ENCODE results near the gene CDK2.

Gene CDK2

DNA sequence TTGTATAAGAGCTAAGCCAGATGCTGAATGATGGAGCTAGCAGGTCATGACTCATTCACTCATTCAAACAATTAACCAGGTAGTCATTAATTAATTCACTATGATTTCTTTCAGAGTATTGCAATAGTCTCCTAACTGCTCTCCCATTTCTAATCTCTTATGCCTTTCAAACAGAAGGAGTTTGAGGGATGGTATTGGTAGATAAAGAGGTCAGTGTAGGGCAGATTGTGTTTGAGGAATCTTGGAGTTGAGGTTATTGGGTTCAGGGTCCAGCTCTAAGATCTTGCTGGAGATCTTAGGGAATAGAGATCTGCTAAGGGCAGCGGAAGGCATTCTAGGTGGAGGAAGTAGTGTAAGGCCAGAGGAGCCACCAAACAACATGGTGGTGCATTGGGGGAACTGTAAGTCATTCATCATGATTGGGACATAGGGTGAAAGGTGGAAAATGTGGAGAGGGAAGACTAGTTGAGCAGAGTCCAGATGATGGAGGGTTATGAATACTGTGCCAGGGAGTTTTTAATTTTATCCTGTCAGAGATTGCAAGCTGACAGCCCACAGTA lies 24.0 kb upstream of the CDK2 start:
- DNase-seq (ENCODE audit: low read depth in 1 of 2, low spot score in 1 of 2) = no peak
- in situ Hi-C loops (cut with HindIII; ENCODE audit: low pct_unique_long_range_greater_than_20kb, low sequenced_read_pairs) = no loop called here
- TF ChIP-seq JUND (IDR thresholded peaks at IDR 0.05; ENCODE audit: low read depth) = no peak

DNA sequence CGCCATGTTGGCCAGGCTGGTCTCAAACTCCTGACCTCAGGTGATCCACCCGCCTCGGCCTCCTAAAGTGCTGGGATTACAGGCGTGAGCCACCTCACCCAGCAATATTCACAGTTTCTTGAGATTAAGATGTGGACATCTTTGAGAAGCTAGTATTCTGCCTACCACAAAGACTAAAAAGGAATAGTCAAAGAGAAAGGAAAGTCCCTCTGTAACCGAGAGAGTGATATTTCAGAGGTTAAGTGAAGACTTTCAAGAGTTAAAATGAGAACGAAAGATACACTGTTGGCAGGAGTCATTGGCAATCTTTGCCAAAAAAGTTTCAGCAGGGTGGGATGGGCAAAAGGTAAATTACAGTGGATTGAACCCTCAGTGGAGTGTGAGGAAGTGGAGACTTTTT lies 20.1 kb upstream of the CDK2 start:
- no peak for TF ChIP-seq JUND (IDR thresholded peaks at IDR 0.05; ENCODE audit: low read depth)
- no peak for DNase-seq (ENCODE audit: low read depth in 1 of 2, low spot score in 1 of 2)
- in situ Hi-C loops (cut with HindIII; ENCODE audit: low pct_unique_long_range_greater_than_20kb, low sequenced_read_pairs) = no loop called here

- TF ChIP-seq JUND (IDR thresholded peaks at IDR 0.05; ENCODE audit: low read depth) = no peak
- no peak for DNase-seq (ENCODE audit: low read depth in 1 of 2, low spot score in 1 of 2)
- in situ Hi-C loops (cut with HindIII; ENCODE audit: low pct_unique_long_range_greater_than_20kb, low sequenced_read_pairs) = no loop called here
Measured at GRCh38 chr12:55955344-55955743, 11.3 kb upstream of the CDK2 start.

DNA sequence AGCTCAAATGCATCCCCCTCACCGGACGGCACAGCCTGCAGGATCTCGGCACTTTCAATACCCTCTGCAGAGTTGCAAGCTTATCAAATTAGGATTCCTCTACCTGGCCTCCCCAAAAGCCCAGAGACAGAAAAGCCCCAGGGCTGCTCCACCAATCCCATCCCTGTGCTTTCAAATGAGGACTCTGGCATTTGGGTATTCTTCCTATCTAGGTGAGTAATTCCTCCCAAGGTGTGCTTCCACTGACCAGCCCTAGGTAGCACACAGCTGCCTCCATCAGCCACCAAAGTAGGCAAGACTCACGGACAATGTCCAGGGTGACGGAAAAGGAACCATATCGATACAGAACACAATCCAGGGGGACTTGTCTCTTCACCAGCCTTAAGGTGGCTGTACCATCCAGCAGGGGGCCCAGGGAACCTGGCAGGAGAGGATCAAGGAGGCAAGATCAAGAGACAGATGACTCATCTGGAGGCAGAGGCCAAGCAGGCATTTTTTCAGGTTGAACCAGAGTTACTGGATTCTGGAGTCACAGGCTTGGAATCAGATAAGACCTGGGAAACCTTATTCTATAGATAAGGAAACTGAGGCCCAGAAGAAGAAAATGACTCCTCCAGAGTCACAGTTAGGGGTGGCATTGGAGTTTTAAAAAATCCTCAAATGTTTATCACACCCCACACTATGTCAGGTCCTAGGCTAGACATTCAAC lies 10.7 kb upstream of the CDK2 start:
- in situ Hi-C loops (cut with HindIII; ENCODE audit: low pct_unique_long_range_greater_than_20kb, low sequenced_read_pairs) = no loop called here
- DNase-seq (ENCODE audit: low read depth in 1 of 2, low spot score in 1 of 2) = peak in 1 of 2 experiments; percentile 85
- peak; percentile 75; the same call in 1 of the 2 replicates for TF ChIP-seq JUND (IDR thresholded peaks at IDR 0.05; ENCODE audit: low read depth)

GRCh38 chr12:55957106-55957859 lies 9.3 kb upstream of the CDK2 start:
- DNase-seq (ENCODE audit: low read depth in 1 of 2, low spot score in 1 of 2) = peak in 1 of 2 experiments; percentile 78
- in situ Hi-C loops (cut with HindIII; ENCODE audit: low pct_unique_long_range_greater_than_20kb, low sequenced_read_pairs) = no loop called here
- no peak for TF ChIP-seq JUND (IDR thresholded peaks at IDR 0.05; ENCODE audit: low read depth)

- no peak for TF ChIP-seq JUND (IDR thresholded peaks at IDR 0.05; ENCODE audit: low read depth)
- in situ Hi-C loops (cut with HindIII; ENCODE audit: low pct_unique_long_range_greater_than_20kb, low sequenced_read_pairs) = no loop called here
- DNase-seq (ENCODE audit: low read depth in 1 of 2, low spot score in 1 of 2) = no peak
Measured at GRCh38 chr12:55963760-55964159, 2.9 kb upstream of the CDK2 start.

- no peak for DNase-seq (ENCODE audit: low read depth in 1 of 2, low spot score in 1 of 2)
- in situ Hi-C loops (cut with HindIII; ENCODE audit: low pct_unique_long_range_greater_than_20kb, low sequenced_read_pairs) = no loop called here
- TF ChIP-seq JUND (IDR thresholded peaks at IDR 0.05; ENCODE audit: low read depth) = no peak
Measured at GRCh38 chr12:55965240-55965639, 1.4 kb upstream of the CDK2 start.

DNA sequence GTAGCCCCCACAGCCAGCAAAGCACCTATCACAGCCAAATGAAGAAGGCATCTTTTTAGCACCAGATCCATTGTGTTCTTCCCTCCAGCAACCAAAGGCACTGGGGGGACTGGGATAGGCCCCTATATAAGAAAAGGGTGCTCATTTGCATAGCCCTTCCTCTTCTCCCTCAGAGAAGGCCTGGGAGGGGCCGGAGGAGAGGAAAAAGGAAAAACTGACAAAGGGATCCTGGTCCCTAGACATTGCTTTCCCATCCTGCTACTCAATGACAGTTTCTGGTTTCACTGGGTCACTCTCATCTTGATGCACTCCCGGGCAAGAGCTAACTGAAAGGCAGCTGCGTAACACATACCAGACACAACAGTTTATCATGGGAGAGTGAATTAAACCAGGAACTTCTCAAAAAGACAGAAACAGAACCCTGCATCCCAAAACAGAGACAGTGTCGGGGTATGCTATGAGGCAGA lies 656 bp upstream of the CDK2 start, which contains the start of gene PMEL:
Gene PMEL, minus strand, starts transcription at position 102 of the 467 bp plus-strand sequence. Its CDS starts 31 bp downstream, at position 71.
- in situ Hi-C loops (cut with HindIII; ENCODE audit: low pct_unique_long_range_greater_than_20kb, low sequenced_read_pairs) = no loop called here
- peak in 1 of 2 experiments; percentile 47 for DNase-seq (ENCODE audit: low read depth in 1 of 2, low spot score in 1 of 2)
- no peak for TF ChIP-seq JUND (IDR thresholded peaks at IDR 0.05; ENCODE audit: low read depth)

DNA sequence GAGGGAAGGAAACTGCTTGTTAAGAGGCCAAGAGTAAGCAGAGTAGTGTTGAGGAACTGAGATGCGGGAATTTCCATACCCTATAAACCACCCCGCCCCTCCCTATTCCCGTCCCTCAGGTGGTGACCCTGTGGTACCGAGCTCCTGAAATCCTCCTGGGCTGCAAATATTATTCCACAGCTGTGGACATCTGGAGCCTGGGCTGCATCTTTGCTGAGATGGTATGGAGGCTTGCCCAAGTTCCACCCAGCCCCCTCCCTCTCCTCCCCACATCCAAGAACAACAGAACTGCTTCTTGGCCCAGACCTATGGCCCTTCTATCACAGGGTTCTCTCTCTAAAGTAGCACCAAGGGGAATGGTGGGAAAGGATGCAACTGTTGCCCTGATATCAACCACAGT lies 2.7 kb downstream of the CDK2 start:
- DNase-seq (ENCODE audit: low read depth in 1 of 2, low spot score in 1 of 2) = no peak
- no peak for TF ChIP-seq JUND (IDR thresholded peaks at IDR 0.05; ENCODE audit: low read depth)
- in situ Hi-C loops (cut with HindIII; ENCODE audit: low pct_unique_long_range_greater_than_20kb, low sequenced_read_pairs) = no loop called here

DNA sequence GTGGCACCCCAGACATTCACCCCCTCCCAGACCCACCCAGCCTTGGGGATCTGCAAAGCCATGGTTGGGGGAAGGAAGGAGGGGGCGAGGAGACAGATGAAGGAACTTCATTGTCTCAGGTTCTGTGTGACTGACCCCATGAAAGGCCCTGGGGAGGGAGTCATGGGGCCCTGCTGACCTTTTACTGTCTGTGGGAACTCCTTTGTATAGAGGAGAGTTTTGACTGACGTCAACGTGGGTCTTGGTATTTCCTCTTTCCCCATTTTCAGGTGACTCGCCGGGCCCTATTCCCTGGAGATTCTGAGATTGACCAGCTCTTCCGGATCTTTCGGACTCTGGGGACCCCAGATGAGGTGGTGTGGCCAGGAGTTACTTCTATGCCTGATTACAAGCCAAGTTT lies 4.1 kb downstream of the CDK2 start:
- no peak for DNase-seq (ENCODE audit: low read depth in 1 of 2, low spot score in 1 of 2)
- TF ChIP-seq JUND (IDR thresholded peaks at IDR 0.05; ENCODE audit: low read depth) = no peak
- in situ Hi-C loops (cut with HindIII; ENCODE audit: low pct_unique_long_range_greater_than_20kb, low sequenced_read_pairs) = no loop called here

- in situ Hi-C loops (cut with HindIII; ENCODE audit: low pct_unique_long_range_greater_than_20kb, low sequenced_read_pairs) = no loop called here
- no peak for TF ChIP-seq JUND (IDR thresholded peaks at IDR 0.05; ENCODE audit: low read depth)
- peak in 1 of 2 experiments; percentile 75 for DNase-seq (ENCODE audit: low read depth in 1 of 2, low spot score in 1 of 2)
Measured at GRCh38 chr12:55972042-55972441, 5.4 kb downstream of the CDK2 start.

- in situ Hi-C loops (cut with HindIII; ENCODE audit: low pct_unique_long_range_greater_than_20kb, low sequenced_read_pairs) = no loop called here
- no peak for DNase-seq (ENCODE audit: low read depth in 1 of 2, low spot score in 1 of 2)
- no peak for TF ChIP-seq JUND (IDR thresholded peaks at IDR 0.05; ENCODE audit: low read depth)
Measured at GRCh38 chr12:55972456-55972855, 5.8 kb downstream of the CDK2 start.
